ENCODE data around the gene IL7R.

Gene IL7R

GRCh38 chr5:35856765-35857351 lies at the start of gene IL7R:
IL7R (plus strand) TSS chr5:35856891; CDS start chr5:35856978, 87 bp downstream.
- no peak for DNase-seq

GRCh38 chr5:35810601-35811000 lies 46.1 kb upstream of the IL7R start:
- DNase-seq, result no peak

- no peak for DNase-seq
These were observed 45.5 kb upstream of the IL7R start for GRCh38 chr5:35811108-35811741.

GRCh38 chr5:35813521-35813920 lies 43.2 kb upstream of the IL7R start:
- DNase-seq, result no peak

GRCh38 chr5:35815089-35815936 lies 41.4 kb upstream of the IL7R start:
- DNase-seq, result peak; percentile 72

GRCh38 chr5:35816881-35817521 lies 39.7 kb upstream of the IL7R start:
- no peak for DNase-seq

GRCh38 chr5:35819026-35819425 lies 37.7 kb upstream of the IL7R start:
- no peak for DNase-seq

GRCh38 chr5:35819668-35820067 lies 37.0 kb upstream of the IL7R start:
- no peak for DNase-seq

- no peak for DNase-seq
These were observed 36.0 kb upstream of the IL7R start for GRCh38 chr5:35820735-35821134.

GRCh38 chr5:35821513-35821912 lies 35.2 kb upstream of the IL7R start:
- DNase-seq, result no peak

- no peak for DNase-seq
These were observed 34.2 kb upstream of the IL7R start for GRCh38 chr5:35822511-35822910.

- DNase-seq, result no peak
These were observed 33.2 kb upstream of the IL7R start for GRCh38 chr5:35823347-35824098.

- no peak for DNase-seq
These were observed 30.6 kb upstream of the IL7R start for GRCh38 chr5:35826056-35826455.

- no peak for DNase-seq
These were observed 30.1 kb upstream of the IL7R start for GRCh38 chr5:35826554-35826953.

GRCh38 chr5:35828082-35828598 lies 28.6 kb upstream of the IL7R start:
- DNase-seq, result no peak

GRCh38 chr5:35830587-35830986 lies 26.1 kb upstream of the IL7R start:
- DNase-seq, result no peak

GRCh38 chr5:35832762-35833161 lies 23.9 kb upstream of the IL7R start:
- DNase-seq, result no peak

GRCh38 chr5:35833224-35833623 lies 23.5 kb upstream of the IL7R start:
- DNase-seq, result no peak

- no peak for DNase-seq
These were observed 20.6 kb upstream of the IL7R start for GRCh38 chr5:35835796-35836742.

- no peak for DNase-seq
These were observed 18.2 kb upstream of the IL7R start for GRCh38 chr5:35838370-35839042.

GRCh38 chr5:35842856-35843255 lies 13.8 kb upstream of the IL7R start:
- DNase-seq, result no peak

Measured in islet precursor cell (in vitro differentiated cells).